Ishikawa (cell line): ENCODE measurements around the gene TMEM117.

Experiments
- CEBPB ChIP-seq: IDR thresholded peaks from 2 replicates; pipeline ENCODE4 v1.6.1; 2012
- CREB1 ChIP-seq: IDR thresholded peaks from 2 replicates; pipeline ENCODE4 v1.6.1; 2012; ENCODE audit warnings: low read depth
- EP300 ChIP-seq: IDR thresholded peaks from 2 replicates; pipeline ENCODE4 v1.6.1; 2012; ENCODE audit warnings: borderline replicate concordance
- FOXM1 ChIP-seq: IDR thresholded peaks from 2 replicates; pipeline ENCODE4 v1.6.1; 2012; ENCODE audit warnings: low read depth, borderline replicate concordance
- MAX ChIP-seq: IDR thresholded peaks from 2 replicates; pipeline ENCODE4 v1.6.1; 2012
- REST ChIP-seq: IDR thresholded peaks from 2 replicates; pipeline ENCODE4 v1.6.1; 2012; ENCODE audit warnings: low read depth, mild to moderate bottlenecking
- TAF1 ChIP-seq: IDR thresholded peaks from 2 replicates; pipeline ENCODE4 v1.6.1; 2012; ENCODE audit warnings: low read depth, mild to moderate bottlenecking

GRCh38 chr12:44155358-44155757 lies 319.5 kb downstream of the TMEM117 start:
- TF ChIP-seq REST (no peak), CEBPB (no peak), MAX (no peak), TAF1 (no peak), EP300 (no peak), FOXM1 (no peak), CREB1 (no peak)
